GM04504 (cell line): ENCODE data around the gene SSTR5.

Source experiments
- DNase-seq: peaks from one replicate; pipeline ENCODE4 v3.0.0-alpha.2; 2012; ENCODE audit warnings: low read depth

The SSTR5 gene

GRCh38 chr16:1055557-1055924 is 17.0 kb upstream of the SSTR5 start:
- no peak for DNase-seq

- DNase-seq: no peak
Observed at GRCh38 chr16:1056196-1056595, 16.4 kb upstream of the SSTR5 start.

GRCh38 chr16:1057252-1057932 is 15.2 kb upstream of the SSTR5 start:
- DNase-seq: no peak

DNA sequence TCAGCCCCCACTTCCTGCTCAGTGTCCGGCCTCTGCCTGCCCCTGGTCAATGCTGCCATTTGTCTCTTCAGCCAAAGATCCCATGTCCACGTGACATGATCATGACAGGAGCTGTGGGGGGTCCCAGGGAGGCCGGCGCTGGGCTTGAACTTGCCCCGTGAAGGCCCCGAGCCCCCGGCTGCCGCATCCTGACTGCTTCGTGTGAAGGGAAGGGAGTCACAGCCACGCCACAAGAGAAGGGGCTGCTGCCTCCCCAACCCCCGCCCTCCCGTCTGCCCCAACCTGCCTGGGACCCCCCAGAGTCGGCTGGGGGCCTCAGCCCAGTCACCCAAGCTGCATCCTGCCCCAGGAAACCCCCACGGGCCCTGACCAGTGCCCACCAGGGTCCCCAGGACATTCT is 14.3 kb upstream of the SSTR5 start:
- DNase-seq: no peak

DNA sequence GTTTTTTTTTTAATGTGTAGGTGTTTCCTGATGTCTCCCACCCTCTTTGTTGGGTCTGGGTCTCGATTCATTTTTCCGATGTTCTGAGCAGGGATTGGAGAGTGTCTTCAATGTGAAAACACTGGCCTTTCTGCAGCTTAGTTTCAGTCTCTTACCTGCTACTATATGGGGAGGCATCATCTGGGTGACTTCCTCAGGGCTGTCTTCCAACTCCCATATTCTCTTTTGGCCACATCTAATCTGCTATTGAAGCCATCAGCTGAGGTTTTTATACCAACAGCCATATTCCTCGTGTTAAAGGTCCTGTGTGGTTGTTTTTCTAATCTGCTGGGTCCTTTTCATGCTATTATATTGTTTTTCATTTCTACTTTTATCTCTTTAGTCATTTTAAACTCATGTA is 13.2 kb upstream of the SSTR5 start:
- DNase-seq: no peak

DNA sequence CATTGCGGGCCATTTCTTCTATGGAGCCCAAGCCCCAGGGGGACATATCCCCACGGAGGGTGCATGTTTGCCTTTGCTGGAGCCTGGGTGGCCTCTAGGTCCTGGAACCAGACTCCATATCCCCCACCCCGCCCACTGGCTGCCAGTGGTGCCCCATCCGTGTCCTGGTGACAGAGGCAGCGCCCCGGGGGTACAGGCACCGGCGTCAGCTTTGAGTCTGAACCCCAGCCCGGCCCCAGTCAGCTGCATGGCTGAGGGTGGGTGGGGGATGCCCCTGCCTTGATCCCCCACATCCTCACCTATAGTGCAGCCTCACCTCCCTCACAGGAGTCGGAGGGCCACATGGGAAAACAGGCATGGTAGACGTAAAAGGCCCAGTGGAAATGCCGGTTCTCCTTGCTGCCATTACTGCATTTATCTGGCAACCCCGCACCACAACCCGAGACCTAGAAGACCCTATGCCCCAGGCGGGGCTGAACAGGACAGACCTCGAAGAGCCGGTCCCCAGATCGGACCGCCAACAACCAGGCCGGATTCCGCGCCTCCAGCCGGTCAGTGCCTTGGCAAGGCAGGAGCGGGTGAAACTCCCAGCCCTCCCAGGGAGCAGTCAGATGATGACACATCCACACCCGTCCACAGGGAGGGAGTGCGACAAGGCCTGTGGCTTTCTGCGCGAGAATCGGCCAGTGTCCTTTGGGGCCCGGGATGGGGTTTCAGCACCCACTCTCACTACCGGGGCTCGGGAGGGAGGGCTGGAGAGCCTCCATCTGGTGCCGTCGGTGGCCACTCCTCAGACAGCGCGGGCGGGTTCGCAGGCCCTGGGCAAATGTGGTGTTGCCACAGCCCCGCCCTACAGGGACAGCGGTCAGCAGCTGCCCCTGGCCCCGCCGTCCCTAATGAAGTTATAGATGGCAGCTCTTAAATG is 11.9 kb upstream of the SSTR5 start:
- no peak for DNase-seq

GRCh38 chr16:1061769-1062505 is 10.6 kb upstream of the SSTR5 start:
- no peak for DNase-seq

DNA sequence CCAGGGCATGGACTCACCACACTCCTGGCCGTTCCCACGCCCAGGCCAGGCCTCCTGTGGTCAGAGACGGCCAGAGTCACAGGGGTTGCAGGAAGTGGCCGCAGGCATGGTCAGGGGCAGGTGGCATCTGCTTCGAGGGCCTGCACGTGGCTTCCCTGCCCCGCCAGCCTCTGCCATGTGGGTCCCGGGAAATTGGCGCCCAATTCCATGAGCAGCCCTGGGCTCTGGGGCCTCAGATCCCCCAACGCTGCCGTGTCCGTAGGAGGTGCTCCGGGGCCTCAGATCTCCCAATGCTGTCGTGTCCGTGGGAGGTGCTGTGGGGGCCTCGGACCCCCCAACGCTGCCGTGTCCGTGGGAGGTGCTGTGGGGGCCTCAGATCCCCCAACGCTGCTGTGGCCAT is 9.7 kb upstream of the SSTR5 start:
- DNase-seq: no peak

- DNase-seq: no peak
Observed at GRCh38 chr16:1063728-1064127, 8.8 kb upstream of the SSTR5 start.

- no peak for DNase-seq
Observed at GRCh38 chr16:1065469-1066128, 6.9 kb upstream of the SSTR5 start.

GRCh38 chr16:1066584-1067172 is 5.9 kb upstream of the SSTR5 start:
- no peak for DNase-seq

DNA sequence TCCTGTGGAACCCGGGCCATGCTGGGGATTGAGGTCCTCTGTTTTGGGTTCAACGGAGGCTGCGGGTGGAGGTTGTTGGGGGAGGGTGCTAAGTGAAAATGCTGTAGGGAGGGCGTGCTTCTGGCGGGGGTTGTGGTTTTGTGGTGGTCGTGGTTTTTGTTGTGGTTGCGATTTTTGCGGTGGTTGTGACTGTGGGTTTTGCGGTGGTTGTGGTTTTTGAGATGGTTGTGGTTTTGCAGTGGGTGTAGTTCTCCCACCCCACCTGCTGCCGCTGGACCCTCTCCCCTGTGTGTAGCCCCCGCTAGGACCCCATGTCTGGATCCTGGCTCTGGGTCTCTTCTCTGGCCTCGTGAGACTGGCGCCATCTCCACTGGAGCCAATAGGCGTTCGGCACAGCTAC is 4.9 kb upstream of the SSTR5 start:
- no peak for DNase-seq

GRCh38 chr16:1068451-1068850 is 4.1 kb upstream of the SSTR5 start:
- no peak for DNase-seq

DNA sequence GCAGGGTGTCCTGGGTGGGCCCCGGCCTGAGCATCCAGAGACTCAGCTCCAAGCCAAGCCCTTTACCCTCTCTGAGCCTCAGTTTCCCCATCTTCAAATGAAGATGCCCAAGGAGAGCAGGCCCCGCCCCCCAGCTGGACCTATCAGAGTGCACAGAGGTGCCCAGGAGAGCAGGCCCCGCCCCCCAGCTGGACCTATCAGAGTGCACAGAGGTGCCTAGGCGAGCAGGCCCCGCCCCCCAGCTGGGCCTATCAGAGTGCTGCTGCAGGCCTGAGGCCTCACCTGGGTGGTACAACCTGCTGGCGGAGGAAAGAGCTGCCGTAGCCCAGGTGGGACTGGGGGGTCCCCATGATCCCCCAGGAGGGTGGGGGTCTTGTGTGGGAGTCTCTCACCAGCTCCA is 3.4 kb upstream of the SSTR5 start:
- no peak for DNase-seq

DNA sequence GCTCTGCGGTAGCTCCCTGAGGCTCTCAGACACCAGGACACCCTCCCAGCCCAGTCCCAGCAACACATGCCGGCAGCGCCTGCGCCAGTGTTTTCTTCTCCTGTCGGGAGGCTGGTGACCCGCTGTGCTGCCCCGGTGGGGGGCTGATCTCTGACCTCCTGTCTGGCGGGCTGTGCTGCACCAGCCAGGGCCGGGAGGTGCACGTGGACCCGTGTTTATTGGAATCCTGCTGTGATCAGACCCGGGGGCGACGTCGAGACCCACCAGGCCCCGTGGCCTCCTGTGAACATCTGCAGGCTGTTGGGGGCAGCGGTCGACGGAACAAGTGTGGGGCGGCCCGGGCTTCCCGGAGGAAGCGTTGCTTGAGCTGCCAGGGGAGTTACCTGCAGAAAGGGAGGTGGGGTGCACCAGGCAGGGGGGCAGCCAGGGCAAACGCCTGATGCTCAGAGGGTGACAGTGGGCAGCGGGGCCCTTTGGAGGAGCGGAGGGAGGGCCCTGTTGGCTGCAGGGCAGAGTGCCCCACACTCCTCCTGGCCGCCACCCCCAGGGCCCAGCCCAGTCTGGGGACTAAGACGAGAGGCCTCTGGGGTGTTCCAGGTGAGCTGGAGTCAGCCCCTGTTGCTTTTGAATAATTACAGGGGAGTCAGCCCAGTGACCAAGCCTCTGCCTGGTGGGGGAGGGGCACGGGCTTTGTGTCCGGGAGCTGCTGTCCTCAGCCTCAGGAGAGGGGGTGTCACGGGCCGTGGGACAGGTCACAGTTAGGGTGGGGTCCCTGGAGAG is 2.3 kb upstream of the SSTR5 start:
- no peak for DNase-seq

DNA sequence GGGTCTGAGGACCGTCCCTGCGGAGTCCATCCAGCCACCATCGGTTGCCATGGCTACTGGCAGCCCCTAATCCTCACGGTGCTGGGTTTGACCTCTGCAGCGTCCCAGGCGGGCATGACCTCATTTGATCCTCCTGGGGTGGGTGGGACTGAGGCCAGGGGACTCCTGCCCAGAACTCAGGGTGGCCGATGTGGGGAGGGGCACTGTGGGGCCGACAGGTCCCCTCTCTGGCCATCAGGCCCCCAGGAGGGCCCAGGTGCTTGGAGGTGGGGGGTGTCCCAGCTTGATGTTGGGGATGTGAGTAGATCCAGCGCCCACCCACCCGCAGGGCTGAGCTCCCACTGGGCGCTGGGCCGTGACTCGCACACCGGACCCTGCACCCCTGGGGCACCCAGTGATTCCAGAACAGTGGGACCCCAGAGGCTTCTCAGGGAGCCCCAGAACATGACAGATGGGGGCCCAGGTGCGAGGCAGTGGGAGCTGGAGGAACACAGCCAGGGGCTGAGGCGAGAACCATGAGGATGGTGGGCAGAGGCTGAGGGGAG is 1.6 kb upstream of the SSTR5 start:
- no peak for DNase-seq

DNA sequence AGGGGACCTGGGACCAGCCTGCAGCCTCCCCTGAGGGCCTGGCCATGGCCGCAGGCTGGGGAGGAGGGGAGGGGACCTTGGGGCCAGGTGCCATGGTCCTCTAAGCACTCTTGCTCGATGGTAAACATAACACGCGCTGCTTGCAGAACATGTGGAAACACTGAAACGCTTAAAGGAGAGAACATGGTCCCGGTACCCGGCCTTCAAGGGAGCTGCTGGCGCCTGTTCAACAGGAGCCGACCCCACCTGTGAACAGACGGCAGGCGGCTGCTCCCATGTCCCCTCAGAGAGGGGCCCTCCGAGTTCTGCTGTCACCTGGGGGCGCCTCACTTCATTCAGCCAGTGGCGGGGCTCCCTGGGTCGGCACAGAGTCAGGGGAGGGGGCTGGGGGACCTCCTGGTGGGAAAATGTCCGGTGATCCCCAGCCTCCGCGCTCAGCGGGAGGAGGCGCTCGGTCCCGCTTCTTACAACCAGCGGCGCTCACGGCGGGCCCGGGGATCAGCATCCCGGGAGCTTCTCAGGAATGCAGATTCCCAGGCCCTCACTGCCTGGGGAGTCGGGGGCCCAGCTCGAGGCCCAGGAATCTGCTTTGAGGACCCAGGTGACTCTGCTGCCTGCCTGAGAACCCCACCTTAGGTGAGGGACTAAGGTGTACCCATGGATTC is 854 bp upstream of the SSTR5 start:
- no peak for DNase-seq

DNA sequence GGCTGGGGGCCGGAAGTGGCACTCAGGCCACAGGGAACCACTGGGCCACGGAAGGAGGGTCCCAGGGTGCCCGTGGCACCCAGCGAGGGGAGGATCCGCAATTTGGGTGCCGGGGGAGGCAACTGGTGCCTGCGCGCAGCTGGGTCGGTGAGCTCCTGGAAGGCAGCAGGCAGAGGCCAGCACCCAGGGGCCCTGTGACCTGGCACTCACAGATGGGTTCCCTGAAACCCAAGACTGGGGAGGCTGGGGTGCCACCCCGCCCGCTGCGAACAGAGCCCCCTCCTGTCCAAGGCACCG is 663 bp downstream of the SSTR5 start:
- no peak for DNase-seq

DNA sequence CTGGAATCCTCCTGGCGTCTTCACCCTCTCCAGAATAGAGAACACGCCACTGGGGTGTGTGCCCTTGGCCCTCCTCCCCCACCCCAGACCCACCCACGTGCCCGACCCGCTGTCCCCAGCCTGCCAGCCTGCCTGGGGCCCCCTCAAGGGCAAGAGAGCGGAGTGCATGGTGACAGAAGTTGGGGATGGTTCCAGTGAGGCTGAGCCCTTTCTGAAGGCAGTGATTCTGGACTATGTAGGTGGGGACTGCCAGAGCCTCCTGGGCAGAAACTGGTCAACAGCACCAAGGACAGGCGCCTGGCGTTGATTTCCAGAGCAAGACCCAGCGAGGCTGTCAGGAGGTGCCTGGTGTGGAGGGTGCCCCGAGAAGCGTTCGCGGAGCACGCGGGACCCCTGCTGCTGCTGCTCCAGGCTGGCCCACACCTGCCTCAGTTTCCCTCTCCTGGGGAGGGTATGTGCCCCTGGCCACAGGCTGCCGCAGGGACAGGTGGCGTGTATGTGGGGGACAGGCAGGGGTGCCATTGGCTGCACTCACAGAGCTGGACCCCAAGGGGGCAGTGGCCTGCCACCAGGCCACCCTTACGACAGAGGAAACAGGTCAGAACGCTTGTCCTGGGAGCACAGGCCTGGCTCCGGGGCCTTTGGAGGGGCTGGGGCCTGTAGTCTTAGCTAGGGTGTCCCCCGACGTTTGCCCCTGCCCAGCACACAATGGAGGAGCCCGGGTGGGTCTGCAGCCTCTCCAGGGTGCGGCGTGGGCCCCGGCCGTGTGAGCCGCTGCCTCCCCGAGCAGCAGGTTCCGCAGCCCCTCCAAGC is 1.2 kb downstream of the SSTR5 start:
- DNase-seq: no peak

- DNase-seq: no peak
Observed at GRCh38 chr16:1074379-1074649, 1.8 kb downstream of the SSTR5 start.
